Adrenal gland (tissue), 5 donors: Measurements from ENCODE around the gene CARD8.

Source experiments
- POLR2A ChIP-seq, 2 donors: fragments of 450-650 bp; IDR thresholded peaks; one replicate each; pipeline ENCODE4 v1.6.1; 2017; ENCODE audit warnings: antibody characterized with exemption in 2 of 2, mild to moderate bottlenecking in 2 of 2, moderate library complexity in 1 of 2
- TF ChIP-seq, protein P1 (sequence below), 6 experiments: fragments of 450-650 bp in 4 of 6; fragments of 200-600 bp in 2 of 6; sonication (generic) in 1 of 6; IDR thresholded peaks; 1 replicate in 5 of 6; 2 replicates in 1 of 6; pipeline versions ENCODE4 v1.5.1 to v1.8.0; 2016 to 2021; ENCODE audit warnings: antibody characterized with exemption in 6 of 6, mild to moderate bottlenecking in 2 of 6, moderate library complexity in 1 of 6
- donor health status: DM: no; HTN: no; CAD: no.

DNA sequence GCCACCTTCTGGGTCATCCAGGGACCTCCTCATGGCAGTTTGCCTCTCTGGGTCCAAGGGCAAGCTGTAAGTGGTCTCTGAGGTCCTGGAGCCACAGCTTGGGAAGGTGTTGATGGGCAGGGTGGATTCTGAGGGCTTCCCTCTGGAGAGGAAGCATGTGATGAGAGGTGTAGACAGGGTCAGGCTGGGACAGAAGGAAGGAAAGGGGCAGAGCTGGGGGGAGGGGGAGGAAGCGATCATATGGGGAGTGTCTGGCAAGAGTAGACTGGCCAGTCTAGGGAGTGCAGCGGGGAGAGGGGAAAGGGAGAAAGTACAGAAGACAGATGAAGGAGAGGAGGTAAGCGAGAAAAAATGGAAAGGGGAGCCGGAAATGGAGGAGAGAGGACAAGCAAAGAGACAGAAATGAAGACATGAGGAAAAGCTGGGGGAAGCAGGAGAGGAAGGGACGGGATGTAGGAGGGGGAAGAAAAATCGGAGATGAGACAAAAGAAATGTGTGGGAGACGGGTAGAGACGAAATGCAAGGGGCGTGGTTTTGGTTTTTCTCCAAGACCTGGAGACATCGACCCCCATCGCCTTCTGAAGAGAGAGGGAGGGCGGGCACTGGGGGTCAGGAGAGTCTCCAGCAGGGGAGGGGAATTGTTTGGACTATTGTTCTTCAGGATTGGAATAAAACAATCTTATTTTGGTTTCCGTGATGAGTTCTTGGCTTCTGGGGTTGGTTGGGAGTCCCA is 58.6 kb downstream of the CARD8 start:
- TF ChIP-seq, protein P1, sequence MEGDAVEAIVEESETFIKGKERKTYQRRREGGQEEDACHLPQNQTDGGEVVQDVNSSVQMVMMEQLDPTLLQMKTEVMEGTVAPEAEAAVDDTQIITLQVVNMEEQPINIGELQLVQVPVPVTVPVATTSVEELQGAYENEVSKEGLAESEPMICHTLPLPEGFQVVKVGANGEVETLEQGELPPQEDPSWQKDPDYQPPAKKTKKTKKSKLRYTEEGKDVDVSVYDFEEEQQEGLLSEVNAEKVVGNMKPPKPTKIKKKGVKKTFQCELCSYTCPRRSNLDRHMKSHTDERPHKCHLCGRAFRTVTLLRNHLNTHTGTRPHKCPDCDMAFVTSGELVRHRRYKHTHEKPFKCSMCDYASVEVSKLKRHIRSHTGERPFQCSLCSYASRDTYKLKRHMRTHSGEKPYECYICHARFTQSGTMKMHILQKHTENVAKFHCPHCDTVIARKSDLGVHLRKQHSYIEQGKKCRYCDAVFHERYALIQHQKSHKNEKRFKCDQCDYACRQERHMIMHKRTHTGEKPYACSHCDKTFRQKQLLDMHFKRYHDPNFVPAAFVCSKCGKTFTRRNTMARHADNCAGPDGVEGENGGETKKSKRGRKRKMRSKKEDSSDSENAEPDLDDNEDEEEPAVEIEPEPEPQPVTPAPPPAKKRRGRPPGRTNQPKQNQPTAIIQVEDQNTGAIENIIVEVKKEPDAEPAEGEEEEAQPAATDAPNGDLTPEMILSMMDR (IDR thresholded peaks at IDR 0.05) = no peak
- no peak for TF ChIP-seq POLR2A (IDR thresholded peaks at IDR 0.05)
